GM23338 (cell line): Measurements from ENCODE around the gene NT5C. TPM values are rescaled to one million over a fixed set of nuclear protein-coding genes. Genes with fewer than 3 reads are reported as not detected.

Experiments used
- ATAC-seq: fragments of 200-7000 bp; cut with Tn5 transposase; 3 replicates; pipeline ENCODE4 v1.9.1; 2020
- DNase-seq: peaks from one replicate; pipeline ENCODE4 v3.0.0-alpha.2; 2015; ENCODE audit warnings: low spot score
- H2AFZ ChIP-seq: fragments of 200-600 bp; sonication (generic); 2 replicates; pipeline ENCODE4 v1.8.0; 2016; ENCODE audit warnings: antibody characterized with exemption, mild to moderate bottlenecking, moderate library complexity
- H3F3A ChIP-seq: fragments of 200-600 bp; sonication (generic); replicated peaks from 2 replicates; pipeline ENCODE4 v1.8.0; 2017; ENCODE audit warnings: antibody characterized with exemption, mixed run types, low read depth
- H3K27ac ChIP-seq: fragments of 200-600 bp; sonication (generic); 2 replicates; pipeline ENCODE4 v1.6.1; 2016; ENCODE audit warnings: low read depth
- H3K27me3 ChIP-seq: fragments of 200-600 bp; sonication (generic); 2 replicates; pipeline ENCODE4 v1.8.0; 2016; ENCODE audit warnings: mild to moderate bottlenecking, mixed run types, moderate library complexity; ENCODE audit not compliant: insufficient read depth
- H3K36me3 ChIP-seq: fragments of 200-600 bp; sonication (generic); 2 replicates; pipeline ENCODE4 v1.8.0; 2016; ENCODE audit warnings: mild to moderate bottlenecking; ENCODE audit not compliant: insufficient read depth
- H3K4me1 ChIP-seq: fragments of 200-600 bp; sonication (generic); 2 replicates; pipeline ENCODE4 v1.8.0; 2016; ENCODE audit warnings: mild to moderate bottlenecking, moderate library complexity; ENCODE audit not compliant: insufficient read depth
- H3K4me2 ChIP-seq: fragments of 200-600 bp; sonication (generic); 2 replicates; pipeline ENCODE4 v1.7.1; 2017; ENCODE audit warnings: mixed run types
- H3K4me3 ChIP-seq: fragments of 200-600 bp; sonication (generic); 2 replicates; pipeline ENCODE4 v1.6.1; 2016; ENCODE audit warnings: mixed run types
- H3K79me2 ChIP-seq: fragments of 200-600 bp; sonication (generic); replicated peaks from 2 replicates; pipeline ENCODE4 v1.8.0; 2017; ENCODE audit warnings: mild to moderate bottlenecking; ENCODE audit not compliant: insufficient read depth
- H3K9me2 ChIP-seq: fragments of 200-600 bp; sonication (generic); 2 replicates; pipeline ENCODE4 v1.8.0; 2017; ENCODE audit not compliant: insufficient read depth
- H4K20me1 ChIP-seq: fragments of 200-600 bp; sonication (generic); replicated peaks from 2 replicates; pipeline ENCODE4 v1.8.0; 2017; ENCODE audit warnings: mild to moderate bottlenecking; ENCODE audit not compliant: insufficient read depth
- H3K27ac Mint-ChIP-seq: 2 replicates; pipeline ENCODE4 v1.8.0; 2020; ENCODE audit warnings: inconsistent platforms, mild to moderate bottlenecking, moderate library complexity, mixed read lengths
- H3K27me3 Mint-ChIP-seq: 3 replicates; pipeline ENCODE4 v1.8.0; 2022; ENCODE audit warnings: low read depth, mild to moderate bottlenecking, moderate library complexity, mixed read lengths, inconsistent platforms; ENCODE audit not compliant: insufficient read depth, poor library complexity
- H3K36me3 Mint-ChIP-seq: 3 replicates; pipeline ENCODE4 v1.8.0; 2021; ENCODE audit warnings: low read depth, mild to moderate bottlenecking, inconsistent platforms, moderate library complexity, mixed read lengths
- H3K4me1 Mint-ChIP-seq: 3 replicates; pipeline ENCODE4 v1.8.0; 2020; ENCODE audit warnings: mild to moderate bottlenecking, inconsistent platforms, mixed read lengths
- H3K4me3 Mint-ChIP-seq: 3 replicates; pipeline ENCODE4 v1.8.0; 2021; ENCODE audit warnings: moderate library complexity, mild to moderate bottlenecking, inconsistent platforms, mixed read lengths
- H3K9me3 Mint-ChIP-seq: 3 replicates; pipeline ENCODE4 v1.8.0; 2020; ENCODE audit warnings: moderate library complexity, mild to moderate bottlenecking, inconsistent platforms, mixed read lengths
- CREB1 ChIP-seq: fragments of 250-450 bp; sonication (Bioruptor Pico); IDR thresholded peaks from 2 replicates; pipeline ENCODE4 v1.5.0; 2020; ENCODE audit warnings: low read depth, mild to moderate bottlenecking, moderate library complexity
- ETS1 ChIP-seq: IDR thresholded peaks from 2 replicates; pipeline ENCODE4 v1.6.1; 2016; ENCODE audit warnings: antibody characterized with exemption
- EZH2 ChIP-seq: fragments of 200-600 bp; sonication (generic); IDR thresholded peaks from one replicate; pipeline ENCODE4 v1.8.0; 2017; ENCODE audit warnings: antibody characterized with exemption, mild to moderate bottlenecking, low read depth; ENCODE audit not compliant: unreplicated experiment
- EZH2phosphoT487 ChIP-seq: fragments of 200-600 bp; sonication (generic); IDR thresholded peaks from one replicate; pipeline ENCODE4 v1.8.1; 2018; ENCODE audit warnings: antibody characterized with exemption; ENCODE audit not compliant: unreplicated experiment
- JUNB ChIP-seq: IDR thresholded peaks from one replicate; pipeline ENCODE4 v1.6.1; 2016; ENCODE audit warnings: antibody characterized with exemption; ENCODE audit not compliant: unreplicated experiment
- NANOG ChIP-seq: IDR thresholded peaks from 2 replicates; pipeline ENCODE4 v1.6.1; 2016; ENCODE audit warnings: antibody characterized with exemption, borderline replicate concordance
- POLR2AphosphoS5 ChIP-seq: IDR thresholded peaks from 2 replicates; pipeline ENCODE4 v1.6.1; 2016; ENCODE audit warnings: antibody characterized with exemption, low read depth
- STAT1 ChIP-seq: IDR thresholded peaks from one replicate; pipeline ENCODE4 v1.6.1; 2016; ENCODE audit warnings: antibody characterized with exemption; ENCODE audit not compliant: unreplicated experiment
- ZNF114 ChIP-seq: fragments of 250-450 bp; sonication (Bioruptor Pico); IDR thresholded peaks from 2 replicates; pipeline ENCODE4 v1.5.0; 2020; ENCODE audit warnings: mild to moderate bottlenecking, moderate library complexity
- ZNF331 ChIP-seq: fragments of 250-450 bp; sonication (Bioruptor Pico); IDR thresholded peaks from 2 replicates; pipeline ENCODE4 v1.5.0; 2020; ENCODE audit warnings: low read depth, mild to moderate bottlenecking, moderate library complexity
- ZNF462 ChIP-seq: fragments of 250-450 bp; sonication (Bioruptor Pico); IDR thresholded peaks from 2 replicates; pipeline ENCODE4 v1.5.0; 2020; ENCODE audit warnings: mild to moderate bottlenecking, moderate library complexity
- polyA plus RNA-seq: library from polyadenylated mRNA; unstranded; fragments of >200 nt; fragmentation: Nextera tagmentation; extraction: Ambion mirVana; gene quantifications from 2 replicates; pipeline ENCODE4 v1.2.1, GENCODE V29; 2016
- total RNA-seq: library from RNA; depleted of rRNA; stranded (reverse); fragments of >200 nt; shearing (Covaris generic); gene quantifications from 2 replicates; pipeline ENCODE4 v1.2.3, GENCODE V29; 2014
- TF ChIP-seq, protein P1 (sequence below): IDR thresholded peaks from one replicate; pipeline ENCODE4 v1.6.1; 2018; ENCODE audit warnings: antibody characterized with exemption; ENCODE audit not compliant: unreplicated experiment
- TF ChIP-seq, protein P2 (sequence below), 2 experiments: fragments of 200-600 bp in 1 of 2; sonication (generic) in 1 of 2; conservative IDR thresholded peaks; 2 replicates each; pipeline versions ENCODE4 v1.5.1 to v1.6.1; 2016 to 2017; ENCODE audit warnings: antibody characterized with exemption in 2 of 2, low read depth in 2 of 2, mild to moderate bottlenecking in 2 of 2, moderate library complexity in 1 of 2

The NT5C gene
- total and polyA plus RNA-seq, 2 experiments from 2014 or later: 91.7 to 120 TPM

DNA sequence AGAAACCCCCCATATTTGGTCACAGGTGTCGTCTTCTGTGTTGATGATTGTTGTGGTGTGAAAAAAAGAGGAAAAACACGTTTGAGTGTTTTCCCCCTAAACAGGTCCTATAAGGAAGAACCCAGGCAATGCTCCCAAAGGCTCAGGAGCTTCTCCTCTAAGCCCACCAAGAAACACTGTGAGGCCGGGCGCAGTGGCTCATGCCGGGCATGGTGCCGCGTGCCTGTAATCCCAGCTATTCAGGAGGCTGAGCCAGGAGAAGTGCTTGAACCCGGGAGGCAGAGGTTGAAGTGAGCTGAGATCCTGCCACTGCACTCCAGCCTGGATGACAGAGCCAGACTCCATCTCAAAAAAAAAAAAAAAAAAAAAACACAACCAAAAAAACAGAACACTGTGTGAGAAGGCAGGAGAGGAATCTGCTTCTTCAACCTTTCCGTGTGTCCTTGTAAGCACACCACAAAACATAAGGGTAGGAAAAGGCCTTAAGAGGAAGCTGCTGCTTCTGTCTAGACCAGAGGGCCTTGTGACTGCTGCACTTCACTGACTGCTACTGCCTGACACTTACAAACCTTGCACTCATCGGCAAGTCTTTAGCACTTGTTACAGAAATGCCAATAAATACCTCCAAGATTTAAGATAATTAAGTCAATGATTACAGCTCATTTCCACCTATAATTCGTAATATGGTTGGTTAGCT, 13.4 kb upstream of the NT5C start:
- Histone ChIP-seq H3K9me2 (no peaks in the 10 kb centered on the region), H3K4me2 (no peak overlapping the region), H3F3A (peaks cover 65% of the 10 kb centered on the region), H3K4me1 (no peaks in the 10 kb centered on the region), H3K27ac (no peak overlapping the region), H3K27me3 (0 out of 2 replicates have a peak, but pooled peaks cover 2% of the 10 kb centered on the region), H3K4me3 (no peak overlapping the region), H4K20me1 (peaks cover 74% of the 10 kb centered on the region), H3K36me3 (peaks cover 83% of the 10 kb centered on the region), H3K79me2 (peaks cover 73% of the 10 kb centered on the region), H2AFZ (no peak overlapping the region)
- DNase-seq (no peak), ATAC-seq (no peak)
- H3K27ac Mint-ChIP-seq: no peak overlapping the region
- no peak overlapping the region for H3K4me3 Mint-ChIP-seq
- no peak for TF ChIP-seq EZH2phosphoT487
- TF ChIP-seq ZNF331: no peak
- no peak for TF ChIP-seq NANOG
- TF ChIP-seq STAT1: no peak
- TF ChIP-seq ZNF462 (CRISPR knock-in tag): no peak
- TF ChIP-seq ETS1: no peak
- TF ChIP-seq, protein P1, sequence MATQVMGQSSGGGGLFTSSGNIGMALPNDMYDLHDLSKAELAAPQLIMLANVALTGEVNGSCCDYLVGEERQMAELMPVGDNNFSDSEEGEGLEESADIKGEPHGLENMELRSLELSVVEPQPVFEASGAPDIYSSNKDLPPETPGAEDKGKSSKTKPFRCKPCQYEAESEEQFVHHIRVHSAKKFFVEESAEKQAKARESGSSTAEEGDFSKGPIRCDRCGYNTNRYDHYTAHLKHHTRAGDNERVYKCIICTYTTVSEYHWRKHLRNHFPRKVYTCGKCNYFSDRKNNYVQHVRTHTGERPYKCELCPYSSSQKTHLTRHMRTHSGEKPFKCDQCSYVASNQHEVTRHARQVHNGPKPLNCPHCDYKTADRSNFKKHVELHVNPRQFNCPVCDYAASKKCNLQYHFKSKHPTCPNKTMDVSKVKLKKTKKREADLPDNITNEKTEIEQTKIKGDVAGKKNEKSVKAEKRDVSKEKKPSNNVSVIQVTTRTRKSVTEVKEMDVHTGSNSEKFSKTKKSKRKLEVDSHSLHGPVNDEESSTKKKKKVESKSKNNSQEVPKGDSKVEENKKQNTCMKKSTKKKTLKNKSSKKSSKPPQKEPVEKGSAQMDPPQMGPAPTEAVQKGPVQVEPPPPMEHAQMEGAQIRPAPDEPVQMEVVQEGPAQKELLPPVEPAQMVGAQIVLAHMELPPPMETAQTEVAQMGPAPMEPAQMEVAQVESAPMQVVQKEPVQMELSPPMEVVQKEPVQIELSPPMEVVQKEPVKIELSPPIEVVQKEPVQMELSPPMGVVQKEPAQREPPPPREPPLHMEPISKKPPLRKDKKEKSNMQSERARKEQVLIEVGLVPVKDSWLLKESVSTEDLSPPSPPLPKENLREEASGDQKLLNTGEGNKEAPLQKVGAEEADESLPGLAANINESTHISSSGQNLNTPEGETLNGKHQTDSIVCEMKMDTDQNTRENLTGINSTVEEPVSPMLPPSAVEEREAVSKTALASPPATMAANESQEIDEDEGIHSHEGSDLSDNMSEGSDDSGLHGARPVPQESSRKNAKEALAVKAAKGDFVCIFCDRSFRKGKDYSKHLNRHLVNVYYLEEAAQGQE: no peak
- no peak for TF ChIP-seq ZNF114 (CRISPR knock-in tag)
- no peak for TF ChIP-seq CREB1 (CRISPR knock-in tag)
- no peak for TF ChIP-seq EZH2
- TF ChIP-seq JUNB: no peak
- TF ChIP-seq, protein P2, sequence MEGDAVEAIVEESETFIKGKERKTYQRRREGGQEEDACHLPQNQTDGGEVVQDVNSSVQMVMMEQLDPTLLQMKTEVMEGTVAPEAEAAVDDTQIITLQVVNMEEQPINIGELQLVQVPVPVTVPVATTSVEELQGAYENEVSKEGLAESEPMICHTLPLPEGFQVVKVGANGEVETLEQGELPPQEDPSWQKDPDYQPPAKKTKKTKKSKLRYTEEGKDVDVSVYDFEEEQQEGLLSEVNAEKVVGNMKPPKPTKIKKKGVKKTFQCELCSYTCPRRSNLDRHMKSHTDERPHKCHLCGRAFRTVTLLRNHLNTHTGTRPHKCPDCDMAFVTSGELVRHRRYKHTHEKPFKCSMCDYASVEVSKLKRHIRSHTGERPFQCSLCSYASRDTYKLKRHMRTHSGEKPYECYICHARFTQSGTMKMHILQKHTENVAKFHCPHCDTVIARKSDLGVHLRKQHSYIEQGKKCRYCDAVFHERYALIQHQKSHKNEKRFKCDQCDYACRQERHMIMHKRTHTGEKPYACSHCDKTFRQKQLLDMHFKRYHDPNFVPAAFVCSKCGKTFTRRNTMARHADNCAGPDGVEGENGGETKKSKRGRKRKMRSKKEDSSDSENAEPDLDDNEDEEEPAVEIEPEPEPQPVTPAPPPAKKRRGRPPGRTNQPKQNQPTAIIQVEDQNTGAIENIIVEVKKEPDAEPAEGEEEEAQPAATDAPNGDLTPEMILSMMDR (conservative IDR thresholded peaks at IDR 0.05; ENCODE audit: low read depth in 2 of 2): no peak
- no peak for TF ChIP-seq POLR2AphosphoS5
- peaks cover 16% of the 10 kb centered on the region for H3K27me3 Mint-ChIP-seq
- peaks cover 5% of the 10 kb centered on the region; the same call in 2 of the 3 replicates for H3K4me1 Mint-ChIP-seq
- H3K36me3 Mint-ChIP-seq: peaks cover 94% of the 10 kb centered on the region
- H3K9me3 Mint-ChIP-seq: no peaks in the 10 kb centered on the region
